ENCODE results near the gene CHST8.

Gene CHST8

DNA sequence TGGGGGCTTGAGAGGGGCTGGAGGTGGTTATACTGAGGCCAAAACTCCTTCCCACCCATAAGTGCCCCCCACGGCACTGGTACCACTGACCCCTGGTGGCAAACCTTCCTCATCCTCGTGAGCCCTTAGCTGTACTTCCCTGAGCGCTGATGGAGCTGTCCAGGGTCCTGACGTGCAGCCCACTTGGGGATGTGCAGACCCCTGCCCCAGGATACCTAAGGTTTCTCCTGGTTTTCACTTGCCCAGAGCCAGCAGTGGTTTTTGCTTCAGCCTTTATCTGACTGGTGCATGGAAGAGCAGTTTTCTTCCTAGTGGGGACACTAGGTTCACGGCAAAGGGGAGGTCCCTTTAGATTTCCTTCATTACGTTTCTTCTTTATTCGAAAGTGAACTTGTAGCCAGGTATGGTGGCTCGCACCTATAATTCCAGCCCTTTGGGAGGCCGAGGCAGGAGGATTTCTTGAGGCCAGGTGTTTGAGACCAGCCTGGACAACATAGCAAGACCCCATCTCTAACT, 146.2 kb downstream of the CHST8 start:
- no peak for DNase-seq (ENCODE audit: low read depth in 2 of 2)

DNA sequence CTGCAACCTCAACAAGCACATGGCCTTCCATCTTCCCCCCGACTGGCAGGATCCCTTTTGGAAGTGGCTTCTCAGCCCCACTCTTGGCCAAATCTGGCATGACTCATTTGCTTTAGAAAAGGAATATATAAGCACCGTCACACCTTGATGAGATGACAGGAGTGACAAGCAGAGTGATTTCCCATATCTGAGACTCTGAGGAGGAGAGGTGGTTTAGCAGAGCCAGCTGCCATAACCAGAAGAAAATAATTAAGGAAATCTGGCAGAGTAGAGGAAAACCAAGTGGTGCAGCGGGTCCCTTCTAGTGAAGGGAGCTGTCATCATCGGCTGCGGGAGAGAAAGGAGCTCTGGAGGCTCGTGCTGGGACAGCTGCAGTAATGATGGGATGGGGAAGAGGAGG, 147.5 kb downstream of the CHST8 start:
- DNase-seq (ENCODE audit: low read depth in 2 of 2), result no peak

DNA sequence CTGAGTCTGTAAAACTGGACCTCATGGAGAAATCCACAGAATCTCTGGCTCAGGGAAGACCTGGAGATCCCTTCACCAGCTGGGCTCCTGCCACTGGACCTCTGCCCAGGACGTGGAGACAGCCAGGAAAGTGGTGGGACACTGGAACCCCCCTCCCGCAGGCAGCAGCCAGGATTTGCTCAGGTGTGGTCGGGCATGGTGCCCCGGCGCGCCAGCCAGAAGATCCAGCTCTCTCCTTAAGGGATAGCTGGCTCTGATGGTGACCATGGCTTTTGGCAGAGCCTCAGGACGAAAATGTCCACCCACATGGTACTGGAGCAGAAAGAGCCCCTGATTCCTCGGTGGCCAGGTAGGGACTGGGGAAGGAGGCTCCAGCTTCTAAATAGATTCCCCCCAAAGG, 148.4 kb downstream of the CHST8 start:
- DNase-seq (ENCODE audit: low read depth in 2 of 2), result no peak

DNA sequence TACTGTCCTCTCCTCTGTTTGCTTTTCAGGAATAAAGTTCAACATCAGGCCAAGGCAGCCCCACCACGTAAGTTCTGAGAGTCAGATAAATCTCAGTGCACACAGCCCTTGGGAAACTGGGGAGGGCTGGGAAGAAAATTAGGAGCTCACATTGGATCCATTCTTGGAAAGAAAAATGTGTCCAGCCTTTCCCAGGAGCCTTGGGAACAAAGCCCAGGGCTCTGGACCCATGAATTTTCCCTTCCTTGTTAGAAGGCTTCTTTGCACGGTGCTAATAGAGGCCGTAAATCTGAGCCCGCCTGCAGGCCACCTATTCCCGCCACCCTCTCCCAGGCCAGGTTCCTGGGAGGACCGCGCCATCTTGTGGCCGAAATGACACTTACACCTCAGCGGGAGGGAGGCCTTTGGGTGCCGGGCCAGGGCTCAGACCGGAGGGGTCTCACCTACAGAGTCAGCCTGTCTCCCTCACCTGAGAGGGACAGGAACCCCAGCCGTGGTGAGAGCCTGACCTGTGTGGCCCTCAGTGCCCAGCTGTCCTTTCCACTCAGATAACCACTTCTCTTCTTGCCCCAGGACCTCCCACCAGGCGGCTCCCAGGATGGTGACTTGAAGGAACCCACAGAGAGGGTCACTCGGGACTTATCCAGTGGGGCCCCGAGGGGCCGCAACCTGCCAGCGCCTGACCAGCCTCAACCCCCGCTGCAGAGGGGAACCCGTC, 149.8 kb downstream of the CHST8 start:
- peak; percentile 32 to 37 for DNase-seq (ENCODE audit: low read depth in 2 of 2)

DNA sequence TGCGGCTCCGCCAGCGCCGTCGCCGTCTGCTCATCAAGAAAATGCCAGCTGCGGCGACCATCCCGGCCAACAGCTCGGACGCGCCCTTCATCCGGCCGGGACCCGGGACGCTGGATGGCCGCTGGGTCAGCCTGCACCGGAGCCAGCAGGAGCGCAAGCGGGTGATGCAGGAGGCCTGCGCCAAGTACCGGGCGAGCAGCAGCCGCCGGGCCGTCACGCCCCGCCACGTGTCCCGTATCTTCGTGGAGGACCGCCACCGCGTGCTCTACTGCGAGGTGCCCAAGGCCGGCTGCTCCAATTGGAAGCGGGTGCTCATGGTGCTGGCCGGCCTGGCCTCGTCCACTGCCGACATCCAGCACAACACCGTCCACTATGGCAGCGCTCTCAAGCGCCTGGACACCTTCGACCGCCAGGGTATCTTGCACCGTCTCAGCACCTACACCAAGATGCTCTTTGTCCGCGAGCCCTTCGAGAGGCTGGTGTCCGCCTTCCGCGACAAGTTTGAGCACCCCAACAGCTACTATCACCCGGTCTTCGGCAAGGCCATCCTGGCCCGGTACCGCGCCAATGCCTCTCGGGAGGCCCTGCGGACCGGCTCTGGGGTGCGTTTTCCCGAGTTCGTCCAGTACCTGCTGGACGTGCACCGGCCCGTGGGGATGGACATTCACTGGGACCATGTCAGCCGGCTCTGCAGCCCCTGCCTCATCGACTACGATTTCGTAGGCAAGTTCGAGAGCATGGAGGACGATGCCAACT, 150.5 kb downstream of the CHST8 start:
- no peak for DNase-seq (ENCODE audit: low read depth in 2 of 2)

DNA sequence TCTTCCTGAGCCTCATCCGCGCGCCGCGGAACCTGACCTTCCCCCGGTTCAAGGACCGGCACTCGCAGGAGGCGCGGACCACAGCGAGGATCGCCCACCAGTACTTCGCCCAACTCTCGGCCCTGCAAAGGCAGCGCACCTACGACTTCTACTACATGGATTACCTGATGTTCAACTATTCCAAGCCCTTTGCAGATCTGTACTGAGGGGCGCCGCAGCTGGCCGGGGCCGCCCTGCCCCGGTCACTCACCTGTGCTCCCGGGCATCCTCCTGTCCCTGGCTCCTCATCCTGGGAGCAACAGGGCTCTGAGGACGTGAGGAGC, 151.1 kb downstream of the CHST8 start:
- DNase-seq (ENCODE audit: low read depth in 2 of 2), result no peak

DNA sequence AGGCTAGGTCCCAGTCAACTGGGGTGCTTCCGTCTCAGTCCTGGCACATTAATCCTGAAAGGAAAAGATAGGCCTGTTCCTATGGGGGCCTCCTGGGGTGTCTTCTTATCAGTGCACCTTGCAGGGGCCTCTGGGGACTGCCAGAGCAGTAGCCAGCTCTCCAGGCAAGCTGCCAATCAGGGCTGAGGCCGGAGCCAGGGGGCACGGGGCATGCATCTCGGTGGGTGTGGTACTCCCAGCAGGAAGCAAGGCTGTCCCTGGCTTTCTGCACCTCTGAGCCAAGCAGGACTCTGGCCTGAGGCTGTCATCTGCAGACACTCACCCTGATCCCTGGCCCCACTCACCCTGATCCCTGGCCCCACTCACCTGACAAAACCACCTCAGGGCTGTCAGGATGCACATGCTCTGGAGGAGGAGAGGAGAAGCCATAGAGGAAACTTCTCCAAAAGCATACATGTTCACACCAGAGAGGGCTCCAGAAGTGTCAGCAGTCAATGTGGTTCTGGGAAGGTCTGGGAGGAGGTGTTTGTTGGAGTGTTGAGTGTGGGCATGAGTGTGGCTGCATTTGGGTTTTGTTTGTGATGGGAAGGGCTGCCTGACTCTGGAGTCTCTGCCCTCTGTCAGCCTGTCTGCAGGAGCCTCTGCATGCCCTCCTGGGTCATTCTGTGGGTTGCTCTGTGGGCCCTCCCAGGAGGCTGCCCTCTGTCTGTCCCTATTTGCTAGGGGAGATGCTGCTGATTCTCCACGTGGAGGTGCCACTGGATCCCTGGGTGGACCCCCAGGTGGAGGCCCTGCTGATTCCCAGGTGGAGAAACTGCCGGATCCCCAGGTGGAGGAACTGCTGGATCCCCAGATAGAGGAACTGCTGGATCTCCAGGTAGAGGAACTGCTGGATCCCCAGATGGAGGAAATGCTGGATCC, 152.2 kb downstream of the CHST8 start:
- no peak for DNase-seq (ENCODE audit: low read depth in 2 of 2)

DNA sequence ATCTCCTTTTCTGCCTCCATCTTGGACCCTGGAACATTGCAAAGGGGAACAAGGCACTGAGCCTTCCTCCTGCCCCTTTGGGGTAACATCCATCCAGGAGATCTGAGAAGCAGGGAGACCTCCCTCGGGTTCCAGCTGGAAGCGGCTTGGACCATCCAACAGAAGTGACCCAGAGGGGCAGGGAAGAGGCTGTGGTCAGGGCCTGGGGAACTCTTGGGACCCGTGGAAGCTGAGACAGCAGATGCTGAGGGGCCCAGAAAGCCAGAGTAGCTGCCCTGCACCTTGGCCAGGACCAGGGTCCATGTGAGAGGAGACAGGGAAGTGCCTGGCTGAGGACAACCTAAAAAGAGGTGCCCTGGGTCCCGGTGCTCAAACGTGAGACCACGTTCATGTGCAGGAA, 153.0 kb downstream of the CHST8 start:
- no peak for DNase-seq (ENCODE audit: low read depth in 2 of 2)

DNA sequence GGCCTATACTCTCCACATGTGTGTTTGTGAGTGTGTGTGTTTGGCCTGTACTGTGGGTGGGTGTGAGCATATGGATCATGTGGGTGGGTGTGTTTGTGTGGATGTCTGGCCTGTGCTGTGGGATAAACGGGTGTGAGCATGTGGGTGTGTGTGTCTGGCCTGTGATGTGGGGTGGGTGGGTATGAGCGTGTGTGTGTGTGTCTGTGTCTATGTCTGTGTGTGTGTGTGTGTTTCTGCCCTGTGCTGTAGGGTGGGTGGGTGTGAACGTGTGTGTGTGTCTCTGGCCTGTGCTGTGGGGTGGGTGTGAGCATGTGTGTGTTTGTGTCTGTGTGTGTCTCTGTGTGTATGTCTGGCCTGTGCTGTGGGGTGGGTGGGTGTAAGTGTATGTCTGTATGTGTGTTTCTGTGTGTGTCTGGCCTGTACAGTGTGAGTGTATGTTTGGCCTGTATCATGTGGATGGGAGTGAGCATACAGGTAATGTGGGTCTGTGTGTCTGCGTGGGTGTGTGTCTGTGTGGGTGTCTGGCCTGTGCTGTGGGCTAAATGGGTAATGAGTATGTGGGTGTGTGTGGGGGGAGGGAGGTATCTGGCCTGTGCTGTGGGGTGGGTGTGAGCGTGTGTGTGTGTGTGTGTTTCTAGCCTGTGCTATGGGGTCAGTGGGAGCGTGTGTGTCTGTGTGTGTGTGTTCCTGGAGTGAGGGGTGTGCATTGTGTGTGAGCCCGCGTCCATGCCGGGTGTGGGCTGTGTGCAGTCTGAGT, 154.2 kb downstream of the CHST8 start:
- no peak for DNase-seq (ENCODE audit: low read depth in 2 of 2)

DNA sequence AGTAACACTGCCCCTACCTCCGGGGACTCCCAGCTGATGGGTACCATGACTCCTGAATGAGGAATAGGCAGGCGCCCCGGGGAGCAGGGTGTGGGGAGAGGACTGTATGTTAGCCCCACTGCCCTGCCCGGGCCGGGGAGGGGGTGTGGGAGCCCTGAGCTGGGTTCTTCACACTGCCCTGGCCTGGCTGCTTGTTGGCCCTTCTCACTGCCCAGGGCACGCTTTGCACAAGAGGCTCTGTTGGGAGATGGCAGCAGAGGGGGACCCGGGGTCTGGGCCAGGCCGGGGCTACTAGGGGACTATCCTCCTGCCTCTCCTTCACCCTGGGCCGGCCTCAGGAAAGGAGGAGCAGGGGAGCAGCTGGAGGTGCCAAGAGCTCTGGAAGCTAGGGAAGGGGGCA, 155.6 kb downstream of the CHST8 start:
- DNase-seq (ENCODE audit: low read depth in 2 of 2), result no peak

DNA sequence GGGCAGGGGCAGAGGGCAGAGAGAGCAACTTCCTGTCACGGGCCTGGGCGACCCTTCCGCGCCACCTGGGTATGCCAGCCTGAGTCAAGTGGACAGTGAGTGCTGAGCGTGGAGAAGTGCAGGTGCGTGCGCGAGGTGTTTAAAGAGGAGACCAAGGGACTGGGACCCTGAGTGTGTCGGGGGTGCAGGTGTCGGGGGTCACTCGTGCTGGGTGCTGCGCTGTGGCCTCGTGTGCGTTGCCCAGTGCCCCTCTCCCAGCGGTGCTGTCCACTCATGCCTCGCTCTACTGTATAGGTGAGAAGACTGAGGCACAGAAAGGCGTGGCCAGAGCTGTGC, 156.0 kb downstream of the CHST8 start:
- DNase-seq (ENCODE audit: low read depth in 2 of 2), result no peak

DNA sequence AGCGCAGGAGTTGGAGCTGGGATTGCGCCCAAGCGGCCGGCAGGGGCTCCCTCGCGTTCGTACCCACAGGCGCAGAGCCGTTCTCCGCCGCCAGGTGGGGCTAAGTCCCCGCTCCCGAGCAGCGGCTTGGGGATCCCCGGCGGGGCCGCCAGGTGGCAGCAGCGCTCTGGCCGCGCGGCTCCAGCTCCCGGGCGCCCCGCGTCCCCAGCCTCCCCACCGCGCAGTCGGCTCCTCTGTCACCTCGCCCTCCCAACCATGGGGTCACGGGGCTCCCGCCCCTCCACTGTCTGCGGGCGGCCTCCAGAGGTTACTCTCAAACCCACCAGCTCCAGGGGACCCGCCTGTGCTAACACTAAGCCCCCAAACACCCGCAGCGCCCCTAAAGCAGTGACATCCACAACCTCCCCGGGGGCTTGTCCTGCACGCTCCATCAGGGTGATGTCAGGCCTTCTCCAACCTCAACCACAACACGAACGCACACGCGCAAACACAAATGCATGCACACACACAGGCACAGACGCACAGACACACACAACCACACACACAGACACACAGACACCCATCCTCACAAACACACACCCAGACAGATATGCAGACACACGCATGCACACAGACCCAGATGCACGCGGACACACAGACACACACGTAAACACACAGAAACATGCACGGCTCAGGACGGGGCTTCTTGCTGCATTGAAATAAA, 156.5 kb downstream of the CHST8 start:
- peak; percentile 60 to 73 for DNase-seq (ENCODE audit: low read depth in 2 of 2)

DNA sequence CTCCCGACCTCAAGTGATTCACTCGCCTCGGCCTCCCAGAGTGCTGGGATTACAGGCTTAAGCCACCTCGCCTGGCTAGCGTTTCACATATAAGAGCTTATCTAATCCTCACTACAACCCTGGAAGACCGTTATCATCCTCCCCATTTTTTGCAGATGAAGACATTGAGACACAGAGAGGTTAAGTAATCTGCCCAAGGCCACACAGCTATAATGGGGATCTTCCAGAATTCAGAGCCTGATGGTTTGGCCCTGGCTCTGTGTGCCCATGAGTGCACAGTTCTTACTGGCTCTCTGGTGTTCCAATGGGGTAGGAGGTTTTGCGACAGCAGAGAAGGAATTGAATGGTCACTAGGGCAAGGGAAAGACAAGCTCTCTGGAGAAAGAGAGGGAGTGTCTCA, 158.1 kb downstream of the CHST8 start:
- no peak for DNase-seq (ENCODE audit: low read depth in 2 of 2)

DNA sequence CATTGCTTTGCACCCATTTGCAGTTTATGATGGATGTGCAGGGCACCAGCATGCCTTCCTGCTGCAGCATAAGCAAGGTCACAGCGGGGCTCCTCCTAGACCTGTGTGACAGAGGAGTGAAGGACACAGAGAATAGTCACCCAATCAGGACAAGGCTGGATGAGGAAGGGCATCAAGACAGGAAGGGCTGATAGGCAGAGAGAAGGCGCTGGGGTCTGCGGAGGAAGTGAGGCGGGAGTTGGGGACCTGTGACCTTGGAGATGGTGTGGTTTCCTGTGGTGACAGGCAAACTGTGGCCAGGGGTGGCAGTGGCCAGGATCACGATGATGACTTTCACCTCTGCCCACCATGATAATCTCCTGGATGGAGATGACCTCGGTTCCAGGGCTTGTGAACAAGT, 158.5 kb downstream of the CHST8 start:
- DNase-seq (ENCODE audit: low read depth in 2 of 2), result no peak

DNA sequence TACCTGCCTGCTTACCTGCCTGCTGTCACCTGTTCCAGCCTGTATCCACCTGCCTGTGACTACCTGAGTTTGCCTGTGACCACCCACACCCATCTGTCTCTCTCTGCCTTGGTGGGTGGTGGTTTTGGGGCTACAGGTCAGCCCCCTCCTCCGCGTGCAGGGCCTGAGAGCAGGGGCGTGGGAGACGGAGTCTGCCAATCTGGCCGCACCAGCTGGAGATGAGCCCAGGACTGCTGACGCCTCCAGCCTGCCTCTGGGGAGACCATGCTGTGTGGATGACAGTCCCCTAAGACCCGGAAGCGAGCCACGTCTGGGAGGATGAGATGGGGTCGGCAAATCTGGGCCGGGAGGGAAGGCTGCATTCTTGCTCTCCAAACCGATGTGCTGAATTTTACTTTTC, 159.0 kb downstream of the CHST8 start:
- DNase-seq (ENCODE audit: low read depth in 2 of 2), result no peak

DNA sequence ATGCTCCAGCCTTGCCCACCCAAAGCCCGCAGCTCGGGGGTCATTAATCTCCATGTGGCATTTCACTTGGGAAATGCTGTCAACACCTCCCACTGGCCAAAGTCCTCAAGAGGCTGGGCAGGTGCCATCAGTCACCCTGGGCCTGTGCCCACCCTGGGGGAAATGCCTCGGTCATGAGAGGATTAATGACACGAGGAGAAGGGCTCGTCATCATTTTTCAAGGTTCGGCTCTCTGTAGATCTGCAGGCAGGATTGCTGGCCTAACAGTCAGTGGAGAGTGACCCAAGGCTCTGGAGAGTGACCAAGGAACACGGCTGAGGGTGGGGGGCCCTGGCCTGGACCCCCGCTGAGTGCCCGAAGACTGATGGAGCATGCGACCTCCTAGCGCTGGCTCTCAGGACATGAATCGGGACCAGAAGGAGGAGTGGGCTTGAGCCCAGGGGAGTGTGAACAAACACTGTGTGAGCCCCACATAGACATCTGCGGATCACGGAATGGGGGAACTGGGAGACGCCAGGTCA, 159.7 kb downstream of the CHST8 start:
- no peak for DNase-seq (ENCODE audit: low read depth in 2 of 2)

DNA sequence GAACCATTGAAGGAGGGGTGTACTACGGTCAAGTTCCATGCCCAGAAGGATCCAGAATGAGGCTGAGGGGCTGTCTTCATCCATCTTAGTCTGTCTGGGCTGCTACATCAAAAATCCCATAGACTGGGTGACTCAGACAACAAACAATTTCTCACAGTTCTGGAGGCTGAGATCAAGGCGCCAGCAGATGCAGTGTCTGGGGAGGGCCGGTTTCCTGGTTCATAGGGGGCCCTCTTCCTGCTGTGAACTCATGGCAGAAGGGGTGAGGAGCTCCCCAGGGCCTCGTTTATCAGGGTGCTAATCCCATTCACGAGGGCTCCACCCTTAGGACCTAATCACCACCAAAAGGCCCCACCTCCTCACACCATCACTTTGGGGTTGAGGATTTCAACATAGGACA, 160.2 kb downstream of the CHST8 start:
- DNase-seq (ENCODE audit: low read depth in 2 of 2), result no peak

DNA sequence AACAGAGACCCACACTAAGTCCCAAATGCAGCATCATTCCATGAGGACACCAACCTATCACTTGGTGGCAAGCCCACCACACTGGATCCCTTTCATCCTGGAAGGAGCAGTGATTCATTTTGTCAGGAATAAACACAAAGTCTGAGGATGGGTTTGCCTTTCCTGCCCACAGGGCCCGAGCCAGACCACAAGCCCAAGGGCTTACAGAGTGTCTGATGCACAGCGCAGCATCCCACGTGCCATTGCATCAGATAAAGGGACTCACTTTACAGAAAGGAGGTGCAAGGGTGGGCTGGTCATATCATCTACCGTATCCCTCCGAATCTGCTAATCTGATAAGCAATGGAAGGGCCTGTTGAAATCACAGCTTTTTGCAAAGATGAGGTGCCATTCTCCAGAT, 162.7 kb downstream of the CHST8 start:
- DNase-seq (ENCODE audit: low read depth in 2 of 2), result no peak

DNA sequence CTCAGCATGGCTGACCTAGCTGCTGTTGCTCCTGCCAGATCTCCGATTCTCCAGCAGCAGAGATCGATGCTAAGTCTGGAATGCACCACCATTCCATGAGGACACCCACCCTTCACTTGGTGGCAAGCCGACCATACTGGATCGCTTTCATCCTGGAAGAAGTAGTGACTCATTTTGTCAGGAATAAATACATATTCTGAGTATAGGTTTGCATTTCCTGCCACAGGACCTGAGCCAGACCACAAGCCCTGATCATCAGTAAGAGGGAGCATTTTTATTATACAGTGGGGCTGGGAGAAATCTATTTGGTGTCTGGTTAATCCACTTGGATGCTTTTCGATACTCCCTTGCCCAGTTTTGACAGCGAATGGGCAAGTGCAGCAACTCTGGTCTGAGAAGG, 164.0 kb downstream of the CHST8 start:
- no peak for DNase-seq (ENCODE audit: low read depth in 2 of 2)

DNA sequence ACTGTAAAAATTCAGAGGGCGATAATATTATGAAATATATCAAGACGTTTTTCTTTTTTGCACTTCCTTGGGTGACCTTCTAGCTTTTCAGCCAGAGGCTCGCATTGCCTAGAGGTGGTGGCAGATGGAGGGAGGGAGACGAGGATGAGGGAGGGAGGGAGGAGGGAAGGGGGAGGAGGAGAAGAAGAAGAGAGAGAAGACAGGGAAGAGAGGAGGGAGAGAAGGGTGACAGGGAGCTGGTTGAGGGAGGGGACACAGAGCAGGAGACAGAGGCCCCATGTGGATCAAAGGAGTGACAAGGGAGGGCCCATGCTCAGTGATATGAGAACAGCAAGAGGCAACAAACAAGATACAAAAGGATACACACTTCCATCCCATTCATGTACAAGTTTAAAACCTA, 166.9 kb downstream of the CHST8 start:
- no peak for DNase-seq (ENCODE audit: low read depth in 2 of 2)

DNA sequence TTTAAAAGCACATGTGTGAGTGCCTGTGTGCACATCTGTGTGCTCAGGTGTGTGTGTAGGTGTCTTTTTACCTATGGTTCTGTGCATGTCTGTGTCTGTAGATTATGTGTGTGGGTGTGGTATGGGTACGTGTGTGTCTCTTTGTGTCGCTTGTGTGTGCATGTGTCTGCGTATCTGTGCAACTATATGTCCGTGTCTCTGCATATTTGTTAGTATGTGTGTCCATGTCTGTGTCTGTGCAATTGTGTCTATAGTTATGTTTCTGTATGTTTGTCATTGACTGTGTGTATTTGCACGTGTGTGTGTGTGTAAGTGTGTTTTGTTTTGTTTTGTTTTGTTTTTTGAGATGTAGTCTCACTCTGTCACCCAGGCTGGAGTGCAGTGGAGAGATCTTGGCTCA, 167.6 kb downstream of the CHST8 start:
- no peak for DNase-seq (ENCODE audit: low read depth in 2 of 2)

All from stimulated activated CD8-positive, alpha-beta memory T cell treated with anti-CD3 and anti-CD28 coated beads, Interleukin-15, amount 100 ng/mL, for 48 hours (primary cell).